HEK293T (cell line): ENCODE results near the gene ELAPOR1.

Experiments used
- CTCF ChIA-PET: fragments of 350-600 bp; formaldehyde crosslinking; extraction: SDS; loops from one replicate; lab custom pipeline; 2021; ENCODE audit warnings: antibody characterized with exemption, inconsistent platforms; lab: Yijun Ruan, JAX
- POLR2A ChIA-PET: fragments of 350-600 bp; formaldehyde crosslinking; extraction: SDS; loops from one replicate; lab custom pipeline; 2020; ENCODE audit warnings: antibody characterized with exemption, inconsistent platforms; lab: Yijun Ruan, JAX
- DNase-seq: peaks from one replicate; pipeline ENCODE4 v3.0.0; 2012; ENCODE audit warnings: mixed read lengths; ENCODE audit errors: extremely low spot score
- ARNT ChIP-seq: fragments of 450-650 bp; IDR thresholded peaks from 2 replicates; pipeline ENCODE4 v1.6.1; 2017; ENCODE audit warnings: mild to moderate bottlenecking
- BHLHE40 ChIP-seq: fragments of 450-650 bp; IDR thresholded peaks from 2 replicates; pipeline ENCODE4 v1.6.1; 2016; ENCODE audit warnings: mild to moderate bottlenecking, moderate library complexity, borderline replicate concordance
- CTBP1 ChIP-seq: fragments of 450-650 bp; IDR thresholded peaks from 2 replicates; pipeline ENCODE4 v1.6.1; 2016; ENCODE audit warnings: borderline replicate concordance
- ELF4 ChIP-seq: fragments of 450-650 bp; IDR thresholded peaks from 2 replicates; pipeline ENCODE4 v1.6.1; 2017; ENCODE audit warnings: antibody characterized with exemption
- FOXA1 ChIP-seq: fragments of 450-650 bp; IDR thresholded peaks from 2 replicates; pipeline ENCODE4 v1.6.1; 2016; ENCODE audit warnings: mild to moderate bottlenecking
- FOXK2 ChIP-seq: fragments of 450-650 bp; IDR thresholded peaks from 2 replicates; pipeline ENCODE4 v1.6.1; 2016; ENCODE audit warnings: mild to moderate bottlenecking
- FOXM1 ChIP-seq: fragments of 450-650 bp; IDR thresholded peaks from 2 replicates; pipeline ENCODE4 v1.6.1; 2017; ENCODE audit warnings: mild to moderate bottlenecking, borderline replicate concordance
- HDGF ChIP-seq: fragments of 450-650 bp; IDR thresholded peaks from 2 replicates; pipeline ENCODE4 v1.6.1; 2017; ENCODE audit warnings: antibody characterized with exemption, borderline replicate concordance
- L3MBTL2 ChIP-seq: fragments of 450-650 bp; conservative IDR thresholded peaks from 2 replicates; pipeline ENCODE4 v1.6.1; 2016; ENCODE audit warnings: mild to moderate bottlenecking
- LEF1 ChIP-seq: fragments of 450-650 bp; IDR thresholded peaks from 2 replicates; pipeline ENCODE4 v1.6.1; 2017; ENCODE audit warnings: mild to moderate bottlenecking, borderline replicate concordance
- NFRKB ChIP-seq: fragments of 450-650 bp; IDR thresholded peaks from 2 replicates; pipeline ENCODE4 v1.6.1; 2016; ENCODE audit warnings: mild to moderate bottlenecking, moderate library complexity
- PKNOX1 ChIP-seq: fragments of 450-650 bp; IDR thresholded peaks from 2 replicates; pipeline ENCODE4 v1.6.1; 2016
- SP1 ChIP-seq: fragments of 450-650 bp; IDR thresholded peaks from 2 replicates; pipeline ENCODE4 v1.6.1; 2017
- SUZ12 ChIP-seq: fragments of 450-650 bp; IDR thresholded peaks from 2 replicates; pipeline ENCODE4 v1.6.1; 2016; ENCODE audit warnings: mild to moderate bottlenecking
- TARDBP ChIP-seq: fragments of 450-650 bp; IDR thresholded peaks from 2 replicates; pipeline ENCODE4 v1.6.1; 2016
- ZNF384 ChIP-seq: fragments of 450-650 bp; IDR thresholded peaks from 2 replicates; pipeline ENCODE4 v1.6.1; 2016

ELAPOR1 gene

GRCh38 chr1:109091839-109092193, 22.1 kb upstream of the ELAPOR1 start:
- ChIA-PET CTCF (interaction anchor here (3.5 kb wide), 1 partner anchor 9 kb away, joined by 13 read pairs; no protein-coding TSS in a partner anchor), POLR2A (interaction anchor here (0.5 to 2.9 kb wide), 7 partner anchors 8 to 302 kb away, joined by 3 to 67 read pairs (median 6); partner anchors contain the start of genes TAF13 and WDR47)
- TF ChIP-seq L3MBTL2 (no peak), SUZ12 (no peak), PKNOX1 (no peak), FOXA1 (no peak), BHLHE40 (no peak), TARDBP (no peak), CTBP1 (no peak), ZNF384 (no peak), ARNT (no peak), FOXK2 (no peak), LEF1 (no peak), FOXM1 (no peak), ELF4 (no peak), NFRKB (no peak), HDGF (no peak), SP1 (no peak)
- DNase-seq = no peak

- ChIA-PET CTCF (no interaction called here), POLR2A (interaction anchor here (0.7 to 1.4 kb wide), 2 partner anchors 9 to 12 kb away, joined by 3 to 6 read pairs; no protein-coding TSS in a partner anchor)
- no peak for DNase-seq
- no peak for TF ChIP-seq FOXK2
- TF ChIP-seq NFRKB = no peak
- TF ChIP-seq FOXM1 = no peak
- TF ChIP-seq FOXA1 = no peak
- no peak for TF ChIP-seq LEF1
- no peak for TF ChIP-seq L3MBTL2
- TF ChIP-seq SUZ12 = no peak
- no peak for TF ChIP-seq CTBP1
- no peak for TF ChIP-seq ZNF384
- TF ChIP-seq TARDBP = no peak
- no peak for TF ChIP-seq PKNOX1
- TF ChIP-seq SP1 = no peak
- TF ChIP-seq HDGF = no peak
- TF ChIP-seq ARNT = no peak
These were observed 19.5 kb upstream of the ELAPOR1 start for GRCh38 chr1:109094377-109094803.

- CTCF ChIA-PET = no interaction called here
- POLR2A ChIA-PET = interaction anchor here (1.4 kb wide), 1 partner anchor 13 kb away, joined by 6 read pairs; no protein-coding TSS in a partner anchor
- no peak for DNase-seq
- no peak for TF ChIP-seq HDGF
- no peak for TF ChIP-seq SP1
- no peak for TF ChIP-seq CTBP1
- TF ChIP-seq SUZ12 = no peak
- no peak for TF ChIP-seq PKNOX1
- TF ChIP-seq BHLHE40 = no peak
- TF ChIP-seq NFRKB = no peak
- TF ChIP-seq LEF1 = no peak
- TF ChIP-seq FOXA1 = no peak
- TF ChIP-seq ELF4 = no peak
- no peak for TF ChIP-seq TARDBP
These were observed 19.0 kb upstream of the ELAPOR1 start for GRCh38 chr1:109094871-109095270.

GRCh38 chr1:109095631-109096030, 18.3 kb upstream of the ELAPOR1 start:
- no peak for DNase-seq
- TF ChIP-seq CTBP1 = no peak
- TF ChIP-seq ELF4 = no peak
- no peak for TF ChIP-seq PKNOX1
- no peak for TF ChIP-seq LEF1
- no peak for TF ChIP-seq ARNT
- no peak for TF ChIP-seq TARDBP
- POLR2A ChIA-PET = no interaction called here
- CTCF ChIA-PET = no interaction called here

- no peak for TF ChIP-seq PKNOX1
- no peak for TF ChIP-seq ARNT
- TF ChIP-seq L3MBTL2 = no peak
- TF ChIP-seq LEF1 = no peak
- TF ChIP-seq FOXM1 = no peak
- TF ChIP-seq FOXK2 = no peak
- no peak for TF ChIP-seq HDGF
- TF ChIP-seq TARDBP = no peak
- TF ChIP-seq SP1 = no peak
- no peak for TF ChIP-seq NFRKB
- no peak for TF ChIP-seq FOXA1
- no peak for TF ChIP-seq CTBP1
- no peak for TF ChIP-seq BHLHE40
- no peak for TF ChIP-seq SUZ12
- no peak for TF ChIP-seq ELF4
- no peak for TF ChIP-seq ZNF384
- no peak for DNase-seq
- POLR2A ChIA-PET = no interaction called here
- CTCF ChIA-PET = no interaction called here
These were observed 17.8 kb upstream of the ELAPOR1 start for GRCh38 chr1:109096120-109096519.
